SK-N-SH (cell line): ENCODE measurements around the gene SLITRK2. TPM values are rescaled to one million over a fixed set of nuclear protein-coding genes. Genes with fewer than 3 reads are reported as not detected.

Experiments used
- CTCF ChIA-PET: fragments of 300-600, 350-600 bp; formaldehyde crosslinking; extraction: SDS; loops from one replicate; lab custom pipeline; 2021; lab: Yijun Ruan, JAX
- POLR2A ChIA-PET: fragments of 350-600 bp; sonication (Branson Sonifier 250); formaldehyde crosslinking; extraction: SDS; loops from one replicate; lab custom pipeline; 2020; ENCODE audit warnings: antibody characterized with exemption, inconsistent platforms; lab: Yijun Ruan, JAX
- DNase-seq: peaks from one replicate; pipeline ENCODE4 v3.0.0; 2012
- H2AFZ ChIP-seq: fragments of 200-600 bp; sonication (generic); 2 replicates; pipeline ENCODE4 v1.8.1; 2016; ENCODE audit warnings: antibody characterized with exemption, mild to moderate bottlenecking, low read depth
- H3F3A ChIP-seq: fragments of 200-600 bp; sonication (generic); replicated peaks from 2 replicates; pipeline ENCODE3; 2016; ENCODE audit warnings: antibody characterized with exemption, mild to moderate bottlenecking; ENCODE audit not compliant: insufficient read depth
- H3K27ac ChIP-seq, 2 experiments: fragments of 200-500 bp in 1 of 2; fragments of 200-600 bp in 1 of 2; sonication (Bioruptor generic) in 1 of 2; sonication (generic), shearing (Covaris generic) in 1 of 2; 2 replicates each; pipeline versions ENCODE4 v1.5.1 to v1.6.1; 2014 to 2016; ENCODE audit warnings: low read depth in 2 of 2, inconsistent platforms in 1 of 2, low read length in 1 of 2, mild to moderate bottlenecking in 1 of 2, mixed read lengths in 1 of 2
- H3K27me3 ChIP-seq: fragments of 200-600 bp; sonication (generic), shearing (Covaris generic); 2 replicates; pipeline ENCODE4 v1.6.1; 2016; ENCODE audit warnings: mixed run types; ENCODE audit not compliant: insufficient read depth
- H3K36me3 ChIP-seq, 2 experiments: fragments of 200-500 bp in 1 of 2; fragments of 200-600 bp in 1 of 2; sonication (Bioruptor generic) in 1 of 2; sonication (generic) in 1 of 2; replicated peaks in 1 of 2; 2 replicates each; pipeline versions ENCODE3 to v1.5.1; 2014 to 2016; ENCODE audit warnings: low read length in 1 of 2, mild to moderate bottlenecking in 1 of 2; ENCODE audit not compliant: insufficient read depth in 2 of 2, control insufficient read depth in 1 of 2
- H3K4me1 ChIP-seq, 2 experiments: fragments of 200-500 bp in 1 of 2; fragments of 200-600 bp in 1 of 2; sonication (Bioruptor generic) in 1 of 2; sonication (generic), shearing (Covaris generic) in 1 of 2; 2 replicates each; pipeline versions ENCODE4 v1.5.1 to v1.6.1; 2014 to 2016; ENCODE audit warnings: low read depth in 1 of 2, low read length in 1 of 2, mixed run types in 1 of 2; ENCODE audit not compliant: insufficient read depth in 2 of 2, control insufficient read depth in 1 of 2
- H3K4me2 ChIP-seq: fragments of 200-600 bp; sonication (generic), shearing (Covaris generic); 2 replicates; pipeline ENCODE4 v1.6.1; 2017; ENCODE audit warnings: mixed run types
- H3K4me3 ChIP-seq, 2 experiments: fragments of 200-500 bp in 1 of 2; fragments of 200-600 bp in 1 of 2; sonication (Bioruptor generic) in 1 of 2; sonication (generic), shearing (Covaris generic) in 1 of 2; 2 replicates each; pipeline versions ENCODE4 v1.5.1 to v1.8.1; 2014 to 2016; ENCODE audit warnings: low read depth in 2 of 2, inconsistent platforms in 1 of 2, low read length in 1 of 2, mild to moderate bottlenecking in 1 of 2, mixed read lengths in 1 of 2, moderate library complexity in 1 of 2
- H3K79me2 ChIP-seq: fragments of 200-600 bp; sonication (generic); 2 replicates; pipeline ENCODE4 v1.8.1; 2017; ENCODE audit warnings: mild to moderate bottlenecking; ENCODE audit not compliant: insufficient read depth
- H3K9ac ChIP-seq: fragments of 200-600 bp; sonication (generic); 2 replicates; pipeline ENCODE4 v1.6.1; 2017; ENCODE audit warnings: mixed run types
- H3K9me2 ChIP-seq: fragments of 200-600 bp; sonication (generic); 2 replicates; pipeline ENCODE4 v1.6.1; 2017; ENCODE audit warnings: mixed run types
- H3K9me3 ChIP-seq: fragments of 200-600 bp; sonication (generic); 2 replicates; pipeline ENCODE4 v1.6.1; 2017; ENCODE audit warnings: mixed run types, mild to moderate bottlenecking, moderate library complexity
- H4K20me1 ChIP-seq: fragments of 200-600 bp; sonication (generic); 2 replicates; pipeline ENCODE4 v1.6.1; 2017; ENCODE audit warnings: mild to moderate bottlenecking, mixed run types; ENCODE audit not compliant: insufficient read depth
- ELF1 ChIP-seq: IDR thresholded peaks from 2 replicates; pipeline ENCODE4 v1.4.0; 2012
- EZH2phosphoT487 ChIP-seq: fragments of 200-600 bp; sonication (generic); IDR thresholded peaks from 2 replicates; pipeline ENCODE4 v1.6.1; 2017; ENCODE audit warnings: low read depth, mixed run types, mild to moderate bottlenecking, antibody characterized with exemption, moderate library complexity, borderline replicate concordance
- FOXJ3 ChIP-seq: sonication (generic); formaldehyde crosslinking; IDR thresholded peaks from 2 replicates; pipeline ENCODE4 v1.5.1; 2020; ENCODE audit warnings: mild to moderate bottlenecking, missing genetic modification reagents
- GABPA ChIP-seq: IDR thresholded peaks from 2 replicates; pipeline ENCODE4 v1.4.0; 2012; ENCODE audit warnings: low read depth, mild to moderate bottlenecking
- POLR2AphosphoS5 ChIP-seq: IDR thresholded peaks from 2 replicates; pipeline ENCODE4 v1.6.1; 2012; ENCODE audit warnings: low read depth, low read length
- RCOR1 ChIP-seq: fragments of 150-350 bp; IDR thresholded peaks from 2 replicates; pipeline ENCODE4 v1.6.1; 2017; ENCODE audit warnings: antibody characterized with exemption, low read length
- RFX5 ChIP-seq: IDR thresholded peaks from 2 replicates; pipeline ENCODE4 v1.6.1; 2012; ENCODE audit warnings: mild to moderate bottlenecking, improper control_type of control experiment, low read length
- RXRA ChIP-seq: IDR thresholded peaks from 2 replicates; pipeline ENCODE4 v1.4.0; 2012; ENCODE audit warnings: low read depth, mild to moderate bottlenecking, borderline replicate concordance
- SIN3A ChIP-seq: IDR thresholded peaks from 2 replicates; pipeline ENCODE4 v1.6.1; 2012; ENCODE audit warnings: low read depth, mild to moderate bottlenecking, low read length, moderate library complexity, borderline replicate concordance
- WGBS: methylation state at CpG from one replicate; pipeline ENCODE4 v1.1.6; 2017; ENCODE audit warnings: low lambda C conversion rate; 5-methylcytosine and 5-hydroxymethylcytosine counted together
- polyA plus RNA-seq, 3 experiments: library from polyadenylated mRNA; depleted of rRNA; stranded (reverse); fragments of >200 nt; gene quantifications; 2 replicates each; pipeline ENCODE4 v1.2.3, GENCODE V29; 2012
- TF ChIP-seq, protein P1 (sequence below): fragments of 150-350 bp; IDR thresholded peaks from 2 replicates; pipeline ENCODE4 v1.6.1; 2016; ENCODE audit warnings: mild to moderate bottlenecking, low read depth, low read length
- TF ChIP-seq, protein P2 (sequence below): IDR thresholded peaks from 2 replicates; pipeline ENCODE4 v1.4.0; 2012; ENCODE audit warnings: low read depth, borderline replicate concordance

SLITRK2 gene
- polyA plus RNA-seq, 1 of the 3 experiments (the other 2 are of a cell fraction), result not detected

DNA sequence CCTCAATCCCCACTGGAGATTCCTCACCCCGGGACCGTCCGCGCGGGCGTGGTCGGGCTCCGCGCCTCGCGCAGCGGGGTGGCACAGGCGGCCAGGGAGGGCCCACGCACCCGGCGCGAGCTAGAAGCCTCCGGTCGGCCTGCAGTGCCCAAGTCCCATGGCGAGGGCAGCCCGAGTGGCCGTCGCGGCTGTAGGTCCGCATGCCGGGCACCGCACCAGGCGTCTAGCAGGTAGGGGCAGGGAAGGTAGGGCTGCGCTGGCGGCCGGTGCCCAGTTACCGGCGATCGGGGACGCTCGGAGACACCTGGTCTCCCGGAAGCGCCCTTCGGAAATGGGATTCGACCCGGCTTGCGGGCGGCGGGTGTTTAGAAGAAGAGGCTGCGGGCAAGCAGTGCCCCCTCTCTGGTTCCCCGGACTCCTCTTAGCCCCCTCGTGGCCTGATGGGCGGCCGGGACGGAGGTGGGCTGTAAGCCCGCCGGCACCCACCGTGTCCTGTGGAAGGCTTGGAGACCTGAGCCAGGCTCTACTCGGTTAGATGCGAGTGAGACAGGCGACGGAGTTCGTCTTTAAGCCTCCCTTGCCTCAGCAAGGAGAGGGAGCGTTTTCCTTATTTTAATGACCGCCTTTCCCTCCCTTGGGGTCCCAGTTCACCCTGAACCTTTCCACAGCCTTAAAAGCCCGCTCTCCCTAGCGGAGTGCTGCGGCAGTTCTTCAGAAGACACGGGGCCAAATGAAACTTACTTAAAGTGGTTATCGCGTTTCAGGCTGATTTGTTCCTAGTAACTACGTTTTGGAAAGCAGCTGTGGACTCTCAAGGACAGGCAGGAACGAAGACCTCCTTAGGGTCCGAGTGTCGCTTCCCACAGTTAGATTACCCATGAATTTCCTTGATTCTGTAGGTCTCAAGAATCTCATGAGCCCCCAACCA is 821 bp downstream of the SLITRK2 start:
- Histone ChIP-seq H3F3A (no peaks in the 10 kb centered on the region), H2AFZ (no peak overlapping the region), H3K4me3 (no peak overlapping the region), H3K27me3 (peaks cover 16% of the 10 kb centered on the region; the same call in 1 of the 2 replicates), H3K36me3 (no peaks in the 10 kb centered on the region), H3K9me3 (no peaks in the 10 kb centered on the region), H3K4me1 (no peaks in the 10 kb centered on the region), H3K27ac (no peak overlapping the region), H3K79me2 (no peaks in the 10 kb centered on the region), H4K20me1 (no peaks in the 10 kb centered on the region), H3K9ac (no peak overlapping the region), H3K4me2 (no peak overlapping the region), H3K9me2 (no peaks in the 10 kb centered on the region)
- POLR2A ChIA-PET, result no interaction called here
- WGBS, result 3% methylated on average over 19 of the region's 70 CpGs
- TF ChIP-seq ELF1, result no peak
- CTCF ChIA-PET, result no interaction called here
- DNase-seq, result no peak

DNA sequence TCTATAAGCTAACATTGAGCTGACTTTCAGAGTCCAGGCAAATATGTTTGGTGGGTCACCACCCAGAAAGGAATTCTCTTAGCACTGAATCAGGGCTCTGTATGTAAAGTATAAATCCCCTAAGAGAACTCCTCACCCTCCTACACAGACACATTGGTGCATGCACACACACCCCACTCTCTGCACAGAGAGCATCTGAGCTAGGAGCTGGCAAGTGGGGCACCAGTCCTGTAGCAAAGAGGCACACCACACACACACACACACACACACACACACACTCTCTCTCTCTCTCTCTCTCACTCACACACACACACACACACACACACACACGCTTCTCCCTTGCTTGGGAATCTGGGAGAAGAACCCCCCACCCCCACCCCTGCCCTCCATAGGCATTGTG is 3.2 kb downstream of the SLITRK2 start:
- CTCF ChIA-PET, result no interaction called here
- no peak overlapping the region for H3K27ac ChIP-seq
- H3K9me2 ChIP-seq, result no peaks in the 10 kb centered on the region
- no peaks in the 10 kb centered on the region for H3K9me3 ChIP-seq
- H3K79me2 ChIP-seq, result no peaks in the 10 kb centered on the region
- WGBS, result 9% methylated on average over 1 of the region's 1 CpG
- no peaks in the 10 kb centered on the region for H3K36me3 ChIP-seq
- H3K27me3 ChIP-seq, result peaks cover 16% of the 10 kb centered on the region; the same call in 1 of the 2 replicates
- H4K20me1 ChIP-seq, result no peaks in the 10 kb centered on the region
- H3K4me3 ChIP-seq, result no peak overlapping the region
- no peak overlapping the region for H3K9ac ChIP-seq
- POLR2A ChIA-PET, result no interaction called here
- no peak overlapping the region for H3K4me2 ChIP-seq
- DNase-seq, result no peak
- no peaks in the 10 kb centered on the region for H3F3A ChIP-seq
- no peak overlapping the region for H2AFZ ChIP-seq
- H3K4me1 ChIP-seq, result no peaks in the 10 kb centered on the region
- TF ChIP-seq EZH2phosphoT487 (no peak), GABPA (no peak), RFX5 (no peak)
- TF ChIP-seq, protein P1, sequence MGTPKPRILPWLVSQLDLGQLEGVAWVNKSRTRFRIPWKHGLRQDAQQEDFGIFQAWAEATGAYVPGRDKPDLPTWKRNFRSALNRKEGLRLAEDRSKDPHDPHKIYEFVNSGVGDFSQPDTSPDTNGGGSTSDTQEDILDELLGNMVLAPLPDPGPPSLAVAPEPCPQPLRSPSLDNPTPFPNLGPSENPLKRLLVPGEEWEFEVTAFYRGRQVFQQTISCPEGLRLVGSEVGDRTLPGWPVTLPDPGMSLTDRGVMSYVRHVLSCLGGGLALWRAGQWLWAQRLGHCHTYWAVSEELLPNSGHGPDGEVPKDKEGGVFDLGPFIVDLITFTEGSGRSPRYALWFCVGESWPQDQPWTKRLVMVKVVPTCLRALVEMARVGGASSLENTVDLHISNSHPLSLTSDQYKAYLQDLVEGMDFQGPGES, result no peak

DNA sequence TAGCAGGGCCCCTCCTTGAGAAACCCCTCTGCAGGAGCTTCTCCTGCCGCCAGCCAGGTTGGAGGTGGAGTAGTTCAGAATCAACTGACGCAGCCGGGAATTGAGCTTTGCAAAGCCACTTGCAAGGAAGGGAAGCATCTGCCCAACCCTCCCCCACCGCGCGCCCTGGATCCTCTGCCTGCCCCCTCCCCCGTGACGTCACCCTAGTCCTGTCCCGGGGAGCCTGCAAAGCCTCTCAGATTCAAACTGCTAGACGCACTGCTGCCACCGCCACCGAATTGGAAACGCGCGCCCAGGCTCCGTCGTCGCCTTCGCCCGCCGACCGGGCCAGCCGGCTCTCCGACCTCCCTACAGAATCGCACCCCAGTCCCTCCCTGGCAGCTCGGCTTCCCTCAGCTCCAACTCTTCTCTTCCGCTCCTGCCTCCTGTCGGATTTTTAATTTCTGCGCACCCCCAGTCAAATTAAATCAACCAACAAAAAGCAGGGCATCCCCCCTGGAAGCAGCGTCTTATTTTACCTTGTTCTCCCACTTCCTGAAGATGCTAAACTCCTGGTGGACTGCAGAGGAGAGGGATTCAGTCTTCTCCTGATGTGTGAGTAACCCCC is 3.8 kb downstream of the SLITRK2 start:
- Histone ChIP-seq H3K4me3 (no peak overlapping the region), H3K27me3 (peaks cover 16% of the 10 kb centered on the region; the same call in 1 of the 2 replicates), H3K9ac (no peak overlapping the region), H2AFZ (no peak overlapping the region), H3K36me3 (no peaks in the 10 kb centered on the region), H3K79me2 (no peaks in the 10 kb centered on the region), H4K20me1 (no peaks in the 10 kb centered on the region), H3F3A (no peaks in the 10 kb centered on the region), H3K4me1 (no peaks in the 10 kb centered on the region), H3K9me3 (no peaks in the 10 kb centered on the region)
- CTCF ChIA-PET, result no interaction called here
- WGBS, result 14% methylated on average over 10 of the region's 30 CpGs
- POLR2A ChIA-PET, result no interaction called here
- no peak for DNase-seq
- TF ChIP-seq RXRA (no peak), POLR2AphosphoS5 (no peak), SIN3A (no peak), ELF1 (no peak), RCOR1 (no peak), FOXJ3 (CRISPR knock-in tag) (no peak)
- TF ChIP-seq, protein P2, sequence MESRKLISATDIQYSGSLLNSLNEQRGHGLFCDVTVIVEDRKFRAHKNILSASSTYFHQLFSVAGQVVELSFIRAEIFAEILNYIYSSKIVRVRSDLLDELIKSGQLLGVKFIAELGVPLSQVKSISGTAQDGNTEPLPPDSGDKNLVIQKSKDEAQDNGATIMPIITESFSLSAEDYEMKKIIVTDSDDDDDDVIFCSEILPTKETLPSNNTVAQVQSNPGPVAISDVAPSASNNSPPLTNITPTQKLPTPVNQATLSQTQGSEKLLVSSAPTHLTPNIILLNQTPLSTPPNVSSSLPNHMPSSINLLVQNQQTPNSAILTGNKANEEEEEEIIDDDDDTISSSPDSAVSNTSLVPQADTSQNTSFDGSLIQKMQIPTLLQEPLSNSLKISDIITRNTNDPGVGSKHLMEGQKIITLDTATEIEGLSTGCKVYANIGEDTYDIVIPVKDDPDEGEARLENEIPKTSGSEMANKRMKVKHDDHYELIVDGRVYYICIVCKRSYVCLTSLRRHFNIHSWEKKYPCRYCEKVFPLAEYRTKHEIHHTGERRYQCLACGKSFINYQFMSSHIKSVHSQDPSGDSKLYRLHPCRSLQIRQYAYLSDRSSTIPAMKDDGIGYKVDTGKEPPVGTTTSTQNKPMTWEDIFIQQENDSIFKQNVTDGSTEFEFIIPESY, result no peak
- TF ChIP-seq, all 33 proteins: peak for 0
- H3K9me2 ChIP-seq, result no peaks in the 10 kb centered on the region
- H3K4me2 ChIP-seq, result no peak overlapping the region
- no peak overlapping the region for H3K27ac ChIP-seq
